K562 (cell line): Measurements from ENCODE around the gene AGBL1.

Experiments used
- EP300 ChIP-seq: IDR thresholded peaks from 2 replicates; pipeline ENCODE4 v1.6.1; 2012; ENCODE audit warnings: low read length, improper control_type of control experiment
- PHF21A ChIP-seq: fragments of 450-650 bp; IDR thresholded peaks from 2 replicates; pipeline ENCODE4 v1.6.1; 2017; ENCODE audit warnings: low read depth, borderline replicate concordance
- POLR2AphosphoS2 ChIP-seq: IDR thresholded peaks from 2 replicates; pipeline ENCODE4 v1.6.1; 2012; ENCODE audit warnings: low read length, improper control_type of control experiment
- SRF ChIP-seq, 2 experiments: fragments of 250-450, 450-650 bp in 1 of 2; sonication (Bioruptor Pico) in 1 of 2; sonication (generic) in 1 of 2; formaldehyde crosslinking; IDR thresholded peaks; 2 replicates each; pipeline versions ENCODE4 v1.5.0 to v1.5.1; 2020 to 2022; ENCODE audit warnings: mild to moderate bottlenecking in 1 of 2, missing genetic modification reagents in 1 of 2
- TF ChIP-seq, protein P1 (sequence below), 3 experiments: IDR thresholded peaks in 2 of 3; conservative IDR thresholded peaks in 1 of 3; 2 replicates each; pipeline ENCODE4 v1.5.1; 2011 to 2012; ENCODE audit warnings: low read length in 3 of 3, mild to moderate bottlenecking in 3 of 3, control low read depth in 2 of 3, improper control_type of control experiment in 1 of 3, inconsistent platforms in 1 of 3, low read depth in 1 of 3, mixed read lengths in 1 of 3, moderate library complexity in 1 of 3; ENCODE audit not compliant: insufficient read depth in 2 of 3

DNA sequence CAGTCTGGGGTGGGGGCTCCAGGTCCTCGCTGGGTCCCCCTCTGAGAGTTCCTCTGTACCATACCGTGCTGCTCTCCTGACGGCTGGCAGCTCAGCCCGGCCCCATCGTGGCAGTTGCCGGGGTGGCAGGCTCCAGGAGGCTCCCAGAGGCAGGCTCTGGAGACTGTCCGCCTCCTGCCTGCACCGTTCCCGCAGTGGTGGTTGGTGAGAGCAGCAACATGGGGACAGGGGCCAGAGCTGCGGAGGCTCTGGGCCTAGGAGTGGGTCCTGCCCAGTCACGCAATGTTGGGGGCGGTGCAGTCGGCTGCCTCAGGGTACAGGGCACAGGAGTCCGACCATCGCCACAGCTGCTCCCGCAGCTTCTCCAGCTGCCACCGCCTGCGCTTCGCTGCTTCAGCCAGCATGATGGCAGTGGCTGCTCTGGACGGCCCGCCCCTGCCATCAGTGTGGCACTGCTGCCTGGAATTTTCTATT lies 492.7 kb downstream of the AGBL1 start:
- no peak for TF ChIP-seq POLR2AphosphoS2
- no peak for TF ChIP-seq SRF (CRISPR knock-in tag; IDR thresholded peaks at IDR 0.05)
- TF ChIP-seq EP300: no peak
- TF ChIP-seq PHF21A: no peak
- TF ChIP-seq, protein P1, sequence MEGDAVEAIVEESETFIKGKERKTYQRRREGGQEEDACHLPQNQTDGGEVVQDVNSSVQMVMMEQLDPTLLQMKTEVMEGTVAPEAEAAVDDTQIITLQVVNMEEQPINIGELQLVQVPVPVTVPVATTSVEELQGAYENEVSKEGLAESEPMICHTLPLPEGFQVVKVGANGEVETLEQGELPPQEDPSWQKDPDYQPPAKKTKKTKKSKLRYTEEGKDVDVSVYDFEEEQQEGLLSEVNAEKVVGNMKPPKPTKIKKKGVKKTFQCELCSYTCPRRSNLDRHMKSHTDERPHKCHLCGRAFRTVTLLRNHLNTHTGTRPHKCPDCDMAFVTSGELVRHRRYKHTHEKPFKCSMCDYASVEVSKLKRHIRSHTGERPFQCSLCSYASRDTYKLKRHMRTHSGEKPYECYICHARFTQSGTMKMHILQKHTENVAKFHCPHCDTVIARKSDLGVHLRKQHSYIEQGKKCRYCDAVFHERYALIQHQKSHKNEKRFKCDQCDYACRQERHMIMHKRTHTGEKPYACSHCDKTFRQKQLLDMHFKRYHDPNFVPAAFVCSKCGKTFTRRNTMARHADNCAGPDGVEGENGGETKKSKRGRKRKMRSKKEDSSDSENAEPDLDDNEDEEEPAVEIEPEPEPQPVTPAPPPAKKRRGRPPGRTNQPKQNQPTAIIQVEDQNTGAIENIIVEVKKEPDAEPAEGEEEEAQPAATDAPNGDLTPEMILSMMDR (IDR thresholded peaks at IDR 0.05 in 2 of 3, conservative IDR thresholded peaks at IDR 0.05 in 1 of 3; ENCODE audit: insufficient read depth in 2 of 3, low read depth in 1 of 3, low read length in 3 of 3): no peak
